Measurements from ENCODE around the gene CCDC170.

- no peak for TF ChIP-seq CTCF (IDR thresholded peaks at IDR 0.05)
- TF ChIP-seq POLR2A (IDR thresholded peaks at IDR 0.05), result no peak
Observed at GRCh38 chr6:151536188-151536479, 42.3 kb downstream of the CCDC170 start.
